ENCODE measurements around the gene TPST1.
A peak's percentile ranks its signal among the peaks of the same experiment; 100 is the strongest.
"Not testable (repeated sequence)": the region's sequence is repeated elsewhere in the genome, so short reads cannot be mapped to it uniquely, and the experiment has no call there.

The TPST1 gene
- long read RNA-seq, donor 1, transcript TPST1-201 (6 exons, 2,116 nt), result major isoform, 13 of 64 reads
- long read RNA-seq, donor 1, partial matches to known transcripts, result 51 of 64 reads
- long read RNA-seq, donor 1, other reads (novel, unspliced or antisense), result 0 of 64 reads
- long read RNA-seq, donor 2, transcript TPST1-201 (6 exons, 2,116 nt), result major isoform, 5 of 22 reads
- long read RNA-seq, donor 2, partial matches to known transcripts, result 17 of 22 reads
- long read RNA-seq, donor 2, other reads (novel, unspliced or antisense), result 0 of 22 reads
- long read RNA-seq, donor 3, partial matches to known transcripts, result 6 of 8 reads
- long read RNA-seq, donor 3, other reads (novel, unspliced or antisense), result 0 of 8 reads
- long read RNA-seq, donor 4, transcript TPST1-201 (6 exons, 2,116 nt), result major isoform, 11 of 17 reads
- long read RNA-seq, donor 4, partial matches to known transcripts, result 5 of 17 reads
- long read RNA-seq, donor 4, other reads (novel, unspliced or antisense), result 0 of 17 reads
- long read RNA-seq, donor 5, transcript TPST1-201 (6 exons, 2,116 nt), result major isoform, 10 of 25 reads
- long read RNA-seq, donor 5, partial matches to known transcripts, result 15 of 25 reads
- long read RNA-seq, donor 5, other reads (novel, unspliced or antisense), result 0 of 25 reads
- long read RNA-seq, donor 6, transcript TPST1-201 (6 exons, 2,116 nt), result major isoform, 5 of 22 reads
- long read RNA-seq, donor 6, partial matches to known transcripts, result 17 of 22 reads
- long read RNA-seq, donor 6, other reads (novel, unspliced or antisense), result 0 of 22 reads
- long read RNA-seq, donor 7, transcript TPST1-201 (6 exons, 2,116 nt), result major isoform, 10 of 42 reads
- long read RNA-seq, donor 7, partial matches to known transcripts, result 32 of 42 reads
- long read RNA-seq, donor 7, other reads (novel, unspliced or antisense), result 0 of 42 reads
- long read RNA-seq, donor 8, transcript TPST1-201 (6 exons, 2,116 nt), result major isoform, 18 of 18 reads
- long read RNA-seq, donor 8, partial matches to known transcripts, result 0 of 18 reads
- long read RNA-seq, donor 8, other reads (novel, unspliced or antisense), result 0 of 18 reads

DNA sequence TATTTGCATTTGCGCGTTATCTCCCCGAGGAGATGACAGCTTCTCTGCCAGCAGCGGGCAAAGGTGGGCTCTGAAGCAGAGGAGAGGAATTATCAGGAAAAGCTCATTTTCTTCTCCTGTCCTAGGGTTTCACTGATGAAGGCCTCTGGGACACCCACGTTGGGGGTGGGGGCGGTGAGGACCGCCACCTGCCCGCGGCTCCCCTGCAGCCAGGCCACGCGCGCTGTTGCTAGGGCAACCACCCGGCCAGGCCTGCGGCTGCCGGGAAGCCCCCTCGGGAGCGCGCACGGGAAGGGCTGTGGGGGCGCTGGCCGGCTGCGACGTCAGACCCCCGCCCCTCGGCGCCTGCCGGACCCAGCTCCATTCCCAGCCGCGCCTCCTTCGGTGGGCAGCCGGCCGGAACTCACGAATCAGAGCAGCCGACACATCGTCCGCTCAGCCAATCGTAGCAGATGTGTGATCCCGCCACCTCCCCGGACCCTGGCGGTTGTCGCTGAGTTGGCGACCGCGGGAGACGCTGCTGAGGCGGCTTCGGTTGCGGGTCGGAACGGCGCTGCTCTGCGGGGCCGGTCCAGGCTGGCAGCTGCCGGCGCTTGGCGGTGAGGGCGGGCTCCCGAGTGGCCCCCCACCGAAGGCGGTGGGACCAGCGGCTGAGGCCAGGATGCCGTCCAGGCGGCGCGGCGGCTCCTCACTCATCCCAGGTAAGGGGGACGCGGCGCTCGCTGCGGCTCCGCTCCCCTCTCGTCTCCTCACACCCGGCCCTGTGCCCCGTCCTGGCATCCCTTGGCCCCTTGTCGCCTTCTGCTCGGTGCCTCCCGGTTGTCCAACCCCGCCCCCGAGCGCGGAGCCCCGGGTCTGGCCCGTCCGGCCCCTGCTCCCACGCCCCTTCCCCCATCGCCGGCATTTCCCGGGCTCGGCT lies at the start of gene TPST1:
TSS of gene TPST1 (plus strand) at position 513 of the 919 bp plus-strand sequence. CDS start 35,092 bp downstream, outside the sequence.
- peak; percentile 97 for DNase-seq

DNA sequence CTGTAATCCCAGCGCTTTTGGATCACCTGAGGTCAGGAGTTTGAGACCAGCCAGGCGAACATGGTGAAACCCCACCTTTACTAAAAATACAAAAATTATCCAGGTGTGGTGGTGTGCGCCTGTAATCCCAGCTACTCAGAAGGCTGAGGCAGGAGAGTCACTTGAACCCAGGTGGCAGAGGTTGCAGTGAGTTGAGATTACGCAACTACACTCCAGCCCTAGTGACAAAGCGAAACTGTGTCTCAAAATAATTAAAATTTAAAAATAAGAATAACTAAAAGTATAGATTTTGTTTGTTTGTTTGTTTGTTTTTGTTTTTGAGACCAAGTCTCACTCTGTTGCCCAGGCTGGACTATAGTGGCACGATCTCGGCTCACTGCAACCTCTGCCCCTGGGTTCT lies 49.1 kb upstream of the TPST1 start:
- DNase-seq, result not testable (repeated sequence)

DNA sequence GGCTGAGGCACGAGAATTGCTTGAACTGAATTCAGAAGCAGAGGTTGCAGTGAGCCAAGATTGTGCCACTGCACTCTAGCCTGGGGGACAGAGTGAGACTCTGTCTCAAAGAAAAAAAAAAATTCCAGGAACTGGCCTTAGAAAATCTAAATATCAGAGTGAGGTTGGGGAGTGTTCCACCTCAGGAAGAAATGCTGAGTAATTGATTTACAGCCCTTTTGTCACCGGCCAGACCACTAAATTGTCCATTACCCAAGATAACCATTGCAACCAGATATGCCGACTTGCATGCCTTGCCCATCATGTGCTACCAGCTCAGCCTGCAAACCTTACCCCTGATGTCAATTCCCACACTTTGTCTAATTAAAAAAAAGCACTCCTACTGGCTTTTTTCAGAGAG lies 48.1 kb upstream of the TPST1 start:
- DNase-seq, result no peak

DNA sequence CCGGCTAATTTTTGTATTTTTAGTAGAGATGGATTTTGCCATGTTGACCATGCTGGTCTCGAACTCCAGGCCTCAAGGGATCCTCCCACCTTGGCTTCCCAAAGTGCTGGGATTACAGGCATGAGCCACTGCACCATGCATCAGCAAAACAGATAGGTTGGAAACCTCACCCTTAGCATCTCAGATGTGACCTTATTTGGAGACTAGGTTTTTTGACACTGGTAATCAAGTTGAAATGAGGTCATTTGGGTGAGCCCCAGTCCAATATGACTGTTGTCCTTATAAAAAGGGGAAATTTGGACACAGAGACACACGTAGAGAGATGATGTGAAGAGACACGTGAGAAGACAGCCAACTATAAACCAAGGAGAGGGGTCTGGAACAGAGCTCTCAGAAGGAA lies 42.5 kb upstream of the TPST1 start:
- DNase-seq, result no peak

DNA sequence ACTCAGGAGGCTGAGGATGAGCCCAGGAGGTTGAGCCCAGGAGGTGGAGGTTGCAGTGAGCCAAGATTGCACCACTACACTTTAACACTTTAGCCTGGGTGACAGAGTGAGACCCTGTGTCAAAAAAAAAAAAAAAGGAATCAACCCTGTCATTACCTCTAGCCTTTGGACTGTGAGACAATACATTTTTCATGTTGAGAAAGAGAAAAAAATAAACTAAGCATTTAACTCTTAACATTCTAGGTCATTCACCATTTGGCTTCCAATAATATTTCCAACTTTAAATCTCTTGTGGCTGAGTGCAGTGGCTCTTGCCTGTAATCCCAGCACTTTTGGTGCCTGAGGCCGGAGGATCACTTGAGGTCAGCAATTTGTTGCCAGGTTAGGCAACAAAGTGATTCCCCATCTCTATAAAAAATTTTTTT lies 41.9 kb upstream of the TPST1 start:
- DNase-seq, result no peak

DNA sequence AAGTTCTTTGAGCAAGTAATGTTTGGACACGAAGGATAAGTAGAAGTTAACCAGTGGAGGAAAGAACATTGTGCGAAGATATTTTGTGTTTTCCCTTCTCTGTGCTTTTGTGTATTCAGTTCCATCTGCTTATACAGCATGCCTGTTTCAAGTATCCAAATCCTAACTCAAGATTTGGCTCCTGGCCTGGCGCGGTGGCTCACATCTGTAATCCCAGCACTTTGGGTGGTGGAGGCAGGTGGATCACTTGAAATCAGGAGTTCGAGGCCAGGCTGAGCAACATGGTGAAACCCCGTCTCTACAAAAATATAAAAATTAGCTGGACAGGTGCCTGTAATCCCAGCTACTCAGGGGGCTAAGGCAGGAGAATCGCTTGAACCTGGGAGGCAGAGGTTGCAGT lies 40.8 kb upstream of the TPST1 start:
- no peak for DNase-seq

DNA sequence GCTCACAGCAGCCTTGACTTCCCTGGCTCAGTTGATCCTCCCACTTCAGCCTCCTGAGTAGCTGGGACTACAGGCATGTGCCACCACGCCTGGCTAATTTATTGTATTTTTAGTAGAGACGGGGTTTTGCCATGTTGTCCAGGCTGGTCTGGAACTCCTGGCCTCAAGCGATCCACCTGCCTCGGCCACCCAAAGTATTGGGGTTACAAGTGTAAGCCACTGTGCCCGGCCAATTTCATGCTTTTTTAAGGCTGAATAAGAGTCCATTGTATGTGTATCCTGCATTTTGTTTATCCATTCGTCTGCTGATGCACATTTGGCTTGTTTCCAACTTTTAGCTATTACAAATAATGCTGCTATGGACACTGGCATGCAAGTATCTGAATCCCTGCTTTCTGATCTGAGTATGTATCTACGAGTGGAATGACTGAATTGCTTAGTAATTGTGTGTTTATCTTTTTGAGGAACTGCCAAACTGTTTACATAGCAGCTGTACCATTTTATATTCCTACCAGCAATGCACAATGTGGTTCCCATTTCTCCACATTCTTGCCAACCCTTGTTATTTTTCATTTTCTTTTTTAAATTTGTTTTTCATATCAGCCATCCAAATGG lies 37.3 kb upstream of the TPST1 start:
- no peak for DNase-seq

DNA sequence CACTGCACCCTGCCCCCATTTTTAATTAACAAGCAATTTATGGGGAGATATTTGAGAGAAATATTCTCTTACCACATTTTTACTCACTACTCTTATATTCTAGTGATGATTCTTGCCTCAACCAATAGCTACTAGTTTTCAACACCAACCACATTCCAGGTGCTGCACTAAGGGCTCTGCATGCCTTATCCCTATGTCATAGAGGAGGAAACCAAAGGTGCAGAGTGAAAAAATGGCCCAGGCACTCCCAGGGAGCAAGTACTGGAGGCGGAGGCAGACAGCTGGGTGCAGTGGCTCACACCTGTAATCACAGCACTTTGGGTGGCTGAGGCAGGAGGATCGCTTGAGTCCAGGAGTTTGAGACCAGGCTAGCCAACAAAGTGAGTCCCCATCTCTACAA lies 35.5 kb upstream of the TPST1 start:
- DNase-seq, result no peak

DNA sequence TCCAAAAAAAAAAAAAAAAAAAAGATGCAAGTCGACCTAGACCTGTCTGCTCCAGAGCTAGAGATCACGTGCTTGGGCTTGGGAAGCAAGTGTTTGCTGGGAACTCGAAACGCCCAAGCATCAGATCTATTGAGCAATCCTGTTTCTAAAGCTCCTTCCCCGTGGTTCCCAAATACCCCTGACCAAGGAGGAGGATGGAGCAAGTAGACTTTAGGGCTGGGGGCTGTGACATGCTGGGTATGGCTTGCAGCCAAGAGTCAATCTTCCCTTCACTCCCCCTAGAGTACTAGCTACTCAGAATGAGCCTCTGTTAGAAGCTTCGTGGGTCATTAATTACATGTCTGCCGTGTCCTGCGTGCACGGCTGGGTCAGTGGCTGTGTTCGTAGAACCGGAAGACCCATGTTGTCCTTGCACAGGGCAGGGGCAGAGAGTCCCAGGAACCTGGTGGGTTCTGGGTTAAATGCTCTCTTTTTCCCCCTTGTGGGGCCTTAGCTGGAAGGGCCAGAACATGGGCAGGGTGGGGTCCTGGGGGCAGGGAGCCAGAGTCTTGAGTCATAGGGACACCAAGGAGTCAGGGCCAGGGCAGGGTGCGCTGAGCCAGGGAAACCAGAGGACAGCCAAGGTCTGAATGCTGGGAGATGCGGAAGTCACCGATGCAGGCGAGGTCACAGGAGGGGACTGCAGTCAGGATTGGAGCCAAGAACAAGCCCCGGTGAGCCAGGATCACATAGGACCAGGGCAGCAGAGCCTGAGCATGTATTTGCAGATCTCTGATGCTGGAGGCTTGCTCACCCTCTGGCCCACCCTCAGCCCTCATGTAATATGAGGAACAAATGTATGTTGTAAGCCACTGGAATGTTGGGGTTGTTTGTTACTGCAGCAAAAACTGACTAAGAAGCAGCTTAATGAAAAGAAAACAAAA lies 34.6 kb upstream of the TPST1 start:
- DNase-seq, result no peak

DNA sequence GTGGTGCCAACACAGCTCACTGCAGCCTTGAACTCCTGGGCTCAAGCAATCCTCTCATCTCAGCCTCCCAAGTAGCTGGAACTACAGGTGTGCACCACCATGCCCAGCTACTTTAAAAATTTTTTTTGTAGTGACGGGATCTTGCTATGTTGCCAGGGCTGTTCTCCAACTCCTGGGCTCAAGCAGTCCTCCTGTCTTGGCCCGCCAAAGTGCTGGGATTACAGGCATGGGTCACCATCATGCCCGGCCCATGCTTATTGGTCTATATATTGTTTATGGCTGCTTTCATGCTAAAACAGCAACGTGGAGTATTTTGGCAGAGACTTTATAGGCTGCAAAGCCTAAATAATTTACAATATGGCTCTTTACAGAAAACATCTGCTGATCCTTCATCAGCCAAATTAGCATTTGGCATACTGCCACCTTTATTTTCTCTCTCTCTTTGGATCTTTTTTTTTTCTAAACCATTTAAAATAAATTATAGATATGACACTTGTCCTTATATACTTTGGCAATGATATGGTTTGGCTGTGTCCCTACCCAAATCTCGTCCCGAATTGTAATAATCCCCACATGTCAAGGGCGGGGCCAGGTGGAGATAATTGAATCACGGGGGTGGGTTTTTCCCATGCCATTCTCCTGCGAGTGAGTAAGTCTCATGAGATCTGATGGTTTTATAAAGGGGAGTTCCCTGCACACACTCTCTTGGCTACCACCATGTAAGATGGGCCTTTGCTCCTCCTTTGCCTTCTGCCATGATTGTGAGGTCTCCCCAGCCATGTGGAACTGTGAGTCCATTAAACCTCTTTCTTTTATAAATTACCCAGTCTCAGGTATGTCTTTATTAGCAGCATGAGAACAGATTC lies 32.4 kb upstream of the TPST1 start:
- not testable (repeated sequence) for DNase-seq

DNA sequence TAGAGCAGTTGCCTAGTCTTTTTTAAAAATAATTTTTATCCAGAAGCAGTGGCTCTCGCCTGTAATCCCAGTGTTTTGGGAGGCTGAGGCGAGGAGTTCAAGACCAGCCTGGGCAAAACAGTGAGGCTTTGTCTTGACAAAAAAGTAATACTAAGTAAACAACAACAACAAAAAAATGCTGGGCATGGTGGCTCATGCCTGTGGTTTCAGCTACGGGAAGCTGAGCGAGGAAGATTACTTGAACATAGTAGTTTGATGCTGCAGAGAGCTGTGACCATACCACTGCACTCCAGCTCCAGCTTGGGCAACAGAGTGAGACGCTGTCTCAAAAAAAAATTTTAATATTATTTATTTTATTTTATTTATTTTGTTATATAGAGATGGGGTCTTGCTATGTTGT lies 31.3 kb upstream of the TPST1 start:
- DNase-seq, result no peak

DNA sequence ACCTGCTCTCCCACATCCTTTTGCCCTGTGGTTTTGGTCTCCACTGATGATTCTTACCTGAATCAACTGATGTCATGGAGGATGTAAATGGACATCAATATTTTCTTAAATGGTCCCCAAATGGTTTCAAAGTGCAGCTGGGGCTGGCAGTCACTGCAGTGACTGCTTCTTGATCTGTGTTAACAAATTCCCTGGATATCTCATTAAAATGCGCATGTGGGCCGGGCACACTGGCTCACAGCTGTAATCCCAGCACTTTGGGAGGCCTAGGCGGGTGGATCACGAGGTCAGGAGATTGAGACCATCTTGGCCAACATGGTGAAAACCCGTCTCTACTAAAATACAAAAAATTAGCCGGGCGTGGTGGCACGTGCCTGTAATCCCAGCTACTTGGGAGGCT lies 30.1 kb upstream of the TPST1 start:
- not testable (repeated sequence) for DNase-seq

DNA sequence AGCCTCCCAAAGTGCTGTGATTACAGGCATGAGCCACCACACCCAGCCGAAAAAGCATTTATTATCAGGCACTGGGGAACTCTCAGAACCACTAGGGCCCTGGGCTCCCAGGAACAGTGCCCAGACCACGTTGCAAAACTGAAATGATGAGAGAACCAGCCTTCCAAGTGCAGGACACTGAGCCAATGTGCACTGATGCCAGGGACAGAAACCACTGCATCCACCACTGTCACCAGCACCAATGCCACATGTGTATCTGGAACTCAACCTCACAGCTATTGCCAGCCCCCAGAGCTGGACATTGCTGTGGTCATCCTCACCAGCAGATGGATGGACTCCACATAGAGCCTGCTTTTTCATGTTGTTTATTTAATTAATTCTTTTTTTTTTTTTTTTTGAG lies 28.2 kb upstream of the TPST1 start:
- no peak for DNase-seq

DNA sequence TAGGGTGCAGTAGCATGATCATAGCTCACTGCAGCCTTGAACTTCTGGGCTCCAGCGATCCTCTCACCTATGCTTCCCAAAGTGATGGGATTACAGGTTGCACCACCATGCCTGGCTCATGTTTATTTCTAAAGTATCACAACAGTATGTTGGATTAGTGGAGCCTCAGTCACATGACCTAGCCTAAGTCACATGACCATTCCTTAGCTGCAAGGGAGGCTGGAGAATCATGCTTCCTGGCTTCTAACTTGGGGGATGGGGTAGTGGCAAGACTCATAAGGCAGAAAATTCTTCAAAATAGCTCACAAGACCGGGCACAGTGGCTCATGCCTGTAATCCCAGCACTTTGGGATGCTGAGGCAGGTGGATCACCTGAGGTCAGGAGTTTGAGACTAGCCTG lies 26.9 kb upstream of the TPST1 start:
- DNase-seq, result no peak

DNA sequence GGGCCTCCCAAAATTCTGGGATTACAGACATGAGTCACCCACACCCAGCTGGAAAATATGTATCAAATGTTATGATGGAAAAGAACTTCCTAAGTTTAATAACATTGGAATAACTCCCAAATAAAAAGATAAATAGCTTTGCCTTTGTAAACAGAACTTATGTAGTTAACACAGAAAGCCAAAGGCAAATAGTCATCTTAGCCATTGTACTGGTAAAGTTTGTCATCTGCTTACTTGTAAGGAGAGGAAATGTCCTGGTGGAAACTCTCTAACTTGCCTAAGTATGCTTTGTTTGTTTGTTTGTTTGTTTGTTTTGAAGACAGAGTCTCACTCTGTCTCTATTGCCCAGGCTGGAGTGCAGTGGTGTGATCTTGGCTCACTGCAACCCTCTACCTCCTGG lies 23.8 kb upstream of the TPST1 start:
- DNase-seq, result no peak

DNA sequence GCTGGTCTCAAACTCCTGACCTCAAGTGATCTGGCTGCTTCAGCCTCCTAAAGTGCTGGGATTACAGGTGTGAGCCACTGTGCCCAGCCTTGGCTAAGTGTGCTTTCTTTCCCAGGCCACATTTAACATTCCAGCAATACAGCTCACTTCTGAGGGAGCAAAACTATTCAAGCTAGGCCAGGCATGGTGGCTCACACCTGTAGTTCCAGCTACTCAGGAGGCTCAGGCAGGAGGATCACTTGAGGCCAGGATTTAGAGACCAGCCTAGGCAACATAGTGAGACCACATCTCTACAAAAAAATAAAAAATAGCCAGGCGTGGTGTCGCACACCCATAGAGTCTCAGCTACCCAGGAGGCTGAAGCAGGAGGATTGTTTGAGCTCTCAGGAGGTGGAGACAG lies 23.3 kb upstream of the TPST1 start:
- DNase-seq, result no peak

DNA sequence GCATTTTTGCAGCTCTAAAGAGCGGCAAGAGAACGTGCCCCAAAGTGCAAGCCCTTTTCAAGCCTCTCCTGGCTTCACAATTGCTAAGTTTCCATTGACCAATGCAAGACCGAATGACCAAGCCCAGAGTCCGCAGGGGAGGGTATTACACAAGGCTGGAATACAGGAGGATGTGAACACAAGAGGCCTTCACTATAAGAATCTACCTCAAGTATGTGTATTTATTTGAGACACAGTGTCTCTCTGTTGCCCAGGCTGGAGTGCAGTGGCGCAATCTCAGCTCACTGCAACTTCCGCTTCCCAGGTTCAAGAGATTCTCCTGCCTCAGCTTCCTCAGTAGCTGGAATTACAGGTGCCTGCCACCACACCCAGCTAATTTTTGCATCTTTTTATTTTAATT lies 22.2 kb upstream of the TPST1 start:
- DNase-seq, result no peak

DNA sequence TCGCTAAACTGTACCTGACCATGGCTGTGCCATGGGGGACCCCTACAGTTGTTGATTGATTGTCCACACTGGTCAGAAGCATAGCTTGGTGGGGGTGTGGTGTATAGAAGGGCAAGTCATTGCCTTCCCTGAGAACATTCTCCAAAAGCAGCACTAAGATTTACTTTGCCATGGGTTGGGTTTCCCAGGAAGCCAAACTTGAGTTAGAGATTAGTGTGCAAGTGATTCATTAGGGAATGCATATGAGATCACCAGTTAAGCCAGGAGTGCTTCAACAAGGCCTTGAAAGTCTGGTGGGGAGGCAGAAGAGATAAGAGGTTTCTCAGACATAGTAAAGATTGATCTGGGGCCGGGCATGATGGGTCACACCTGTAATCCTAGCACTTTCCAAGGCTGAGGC lies 21.4 kb upstream of the TPST1 start:
- DNase-seq, result no peak

DNA sequence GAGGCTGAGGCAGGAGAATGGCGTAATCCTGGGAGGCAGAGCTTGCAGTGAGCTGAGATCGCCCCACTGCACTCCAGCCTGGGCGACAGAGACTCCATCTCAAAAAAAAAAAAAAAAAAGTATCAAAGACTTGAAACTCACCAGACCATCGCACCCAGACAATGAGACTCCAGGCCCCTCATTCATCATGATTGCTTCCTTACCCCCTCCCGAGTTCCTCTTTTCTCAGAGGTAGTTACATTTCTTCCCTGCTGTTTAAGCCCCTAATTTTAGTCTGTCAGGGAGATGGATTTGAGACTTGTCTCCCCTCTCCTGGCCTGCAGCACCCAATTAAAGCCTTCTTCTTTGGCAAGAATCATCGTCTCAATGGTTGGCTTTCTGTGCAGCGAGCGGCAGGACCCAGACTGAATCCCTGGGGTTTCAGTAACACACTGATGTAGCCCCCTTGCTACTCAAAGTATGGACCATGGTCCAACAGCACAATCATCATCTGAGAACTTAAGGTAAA lies 19.4 kb upstream of the TPST1 start:
- DNase-seq, result no peak
